HepG2 (cell line): ENCODE results near the gene TRIM59. TPM values are rescaled to one million over a fixed set of nuclear protein-coding genes. Genes with fewer than 3 reads are reported as not detected.

Source experiments
- ATAC-seq: fragments of 200-7000 bp; cut with Tn5 transposase; 3 replicates; pipeline ENCODE4 v1.9.1; 2020; ENCODE audit warnings: mild to moderate bottlenecking, moderate library complexity
- BruUV-seq: library from RNA; stranded (reverse); fragments of 400-500 nt; replicated peaks from 2 replicates; lab custom pipeline; 2021; lab: Mats Ljungman, UMichigan
- CTCF ChIA-PET: fragments of 300-600 bp; formaldehyde crosslinking; extraction: SDS; loops from one replicate; lab custom pipeline; 2021; ENCODE audit warnings: low total read pairs, inconsistent platforms, low intra/inter-chr PET ratio; lab: Yijun Ruan, JAX
- POLR2A ChIA-PET: fragments of 350-600 bp; sonication (Branson Sonifier 250); formaldehyde crosslinking; loops from one replicate; lab custom pipeline; 2020; ENCODE audit warnings: antibody characterized with exemption, inconsistent platforms; lab: Yijun Ruan, JAX
- DNase-seq: peaks from one replicate; pipeline ENCODE4 v3.0.0-alpha.2; 2015; ENCODE audit warnings: low spot score
- FAIRE-seq: peaks from 3 replicates; lab custom pipeline; 2011; peaks lifted over from hg19 to GRCh38; lab: Jason Lieb, UNC
- H2AFZ ChIP-seq: one replicate; pipeline ENCODE4 v1.6.1; 2011; ENCODE audit warnings: low read length, inconsistent platforms
- H3K27ac ChIP-seq: fragments of 300-600 bp; 3 replicates; pipeline ENCODE4 v1.8.0; 2011; ENCODE audit warnings: mixed run types, mild to moderate bottlenecking, mixed read lengths, low read length, inconsistent platforms; ENCODE audit not compliant: insufficient read depth; ENCODE audit errors: extremely low read length
- H3K27me3 ChIP-seq, 2 experiments: fragments of 200-600 bp in 1 of 2; 2 replicates in 1 of 2; 3 replicates in 1 of 2; pipeline versions ENCODE4 v1.6.0 to v1.8.0; 2011; ENCODE audit warnings: low read length in 2 of 2, mild to moderate bottlenecking in 2 of 2, moderate library complexity in 2 of 2, inconsistent platforms in 1 of 2; ENCODE audit not compliant: insufficient read depth in 2 of 2, control insufficient read depth in 1 of 2
- H3K36me3 ChIP-seq, 2 experiments: fragments of 200-600 bp in 1 of 2; replicated peaks in 1 of 2; 2 replicates in 1 of 2; 3 replicates in 1 of 2; pipeline versions ENCODE4 v1.5.1 to v1.8.0; 2011; ENCODE audit warnings: low read length in 2 of 2, inconsistent platforms in 1 of 2; ENCODE audit not compliant: insufficient read depth in 2 of 2, control insufficient read depth in 1 of 2
- H3K4me1 ChIP-seq: 2 replicates; pipeline ENCODE4 v1.5.1; 2012; ENCODE audit warnings: low read length, inconsistent platforms; ENCODE audit not compliant: insufficient read depth
- H3K4me2 ChIP-seq: 2 replicates; pipeline ENCODE4 v1.6.0; 2011; ENCODE audit warnings: low read depth, low read length, inconsistent platforms
- H3K4me3 ChIP-seq, 3 experiments: fragments of 200-600 bp in 1 of 3; sonication (generic), shearing (Covaris generic) in 1 of 3; replicated peaks in 1 of 3; 2 replicates each; pipeline ENCODE4 v1.5.1; 2011 to 2016; ENCODE audit warnings: low read length in 3 of 3, inconsistent platforms in 2 of 3, low read depth in 2 of 3, mild to moderate bottlenecking in 2 of 3, control low read depth in 1 of 3, mixed read lengths in 1 of 3; ENCODE audit not compliant: insufficient read depth in 1 of 3
- H3K79me2 ChIP-seq: one replicate; pipeline ENCODE4 v1.6.1; 2011; ENCODE audit warnings: low read length, inconsistent platforms; ENCODE audit not compliant: insufficient read depth
- H3K9ac ChIP-seq: 2 replicates; pipeline ENCODE4 v1.6.0; 2011; ENCODE audit warnings: mild to moderate bottlenecking, low read depth, low read length, inconsistent platforms; ENCODE audit not compliant: insufficient read depth
- H3K9me3 ChIP-seq: 2 replicates; pipeline ENCODE4 v1.5.1; 2012; ENCODE audit warnings: mild to moderate bottlenecking, low read length
- H4K20me1 ChIP-seq: 2 replicates; pipeline ENCODE4 v1.6.0; 2011; ENCODE audit warnings: inconsistent platforms, mild to moderate bottlenecking, low read length, moderate library complexity; ENCODE audit not compliant: insufficient read depth
- ATF7 ChIP-seq, 2 experiments: fragments of 450-650 bp in 1 of 2; sonication (generic) in 1 of 2; formaldehyde crosslinking in 1 of 2; IDR thresholded peaks; 2 replicates each; pipeline versions ENCODE4 v1.4.0 to v1.6.1; 2016 to 2020; ENCODE audit warnings: antibody characterized with exemption in 1 of 2, mild to moderate bottlenecking in 1 of 2, missing genetic modification reagents in 1 of 2
- IRF2 ChIP-seq: IDR thresholded peaks from 2 replicates; pipeline ENCODE4 v1.6.1; 2018; ENCODE audit warnings: missing genetic modification reagents, missing compliant biosample characterization
- ISX ChIP-seq: sonication (generic); formaldehyde crosslinking; conservative IDR thresholded peaks from 2 replicates; pipeline ENCODE4 v1.5.0; 2020; ENCODE audit warnings: missing genetic modification reagents
- MIER2 ChIP-seq: IDR thresholded peaks from 2 replicates; pipeline ENCODE4 v1.6.1; 2016; ENCODE audit warnings: missing biosample characterization, missing genetic modification reagents
- PHB2 ChIP-seq: fragments of 450-650 bp; IDR thresholded peaks from 2 replicates; pipeline ENCODE4 v1.6.1; 2018; ENCODE audit not compliant: partially characterized antibody
- RBAK ChIP-seq: sonication (generic); formaldehyde crosslinking; IDR thresholded peaks from 2 replicates; pipeline ENCODE4 v1.5.1; 2020; ENCODE audit warnings: mild to moderate bottlenecking, missing genetic modification reagents
- RBFOX2 ChIP-seq: fragments of 200-400 bp; formaldehyde crosslinking; IDR thresholded peaks from 2 replicates; pipeline ENCODE4 v1.6.1; 2017; ENCODE audit warnings: low read depth, mild to moderate bottlenecking, low read length
- SMC3 ChIP-seq: IDR thresholded peaks from 2 replicates; pipeline ENCODE4 v1.6.1; 2011; ENCODE audit warnings: low read length, improper control_type of control experiment
- SRSF1 ChIP-seq: fragments of 200-400 bp; formaldehyde crosslinking; optimal IDR thresholded peaks from 2 replicates; pipeline ENCODE3; 2017; ENCODE audit warnings: mild to moderate bottlenecking, low read depth, low read length, moderate library complexity
- STAG1 ChIP-seq: sonication (generic); formaldehyde crosslinking; IDR thresholded peaks from 2 replicates; pipeline ENCODE4 v1.4.0; 2020; ENCODE audit warnings: missing genetic modification reagents
- ZNF274 ChIP-seq: sonication (generic); formaldehyde crosslinking; IDR thresholded peaks from 2 replicates; pipeline ENCODE4 v1.5.1; 2020; ENCODE audit warnings: mild to moderate bottlenecking, missing genetic modification reagents
- ZNF460 ChIP-seq: sonication (generic); formaldehyde crosslinking; IDR thresholded peaks from 2 replicates; pipeline ENCODE4 v1.5.1; 2020; ENCODE audit warnings: missing genetic modification reagents, mild to moderate bottlenecking, borderline replicate concordance
- ZNF607 ChIP-seq: sonication (generic); formaldehyde crosslinking; IDR thresholded peaks from 2 replicates; pipeline ENCODE4 v1.5.1; 2020; ENCODE audit warnings: missing genetic modification reagents, mild to moderate bottlenecking, borderline replicate concordance
- ZNF646 ChIP-seq: sonication (generic); formaldehyde crosslinking; IDR thresholded peaks from 2 replicates; pipeline ENCODE4 v1.9.0; 2021; ENCODE audit warnings: mild to moderate bottlenecking, missing genetic modification reagents
- WGBS: methylation state at CpG from one replicate; pipeline ENCODE4 v1.1.6; 2017; ENCODE audit warnings: low lambda C conversion rate; 5-methylcytosine and 5-hydroxymethylcytosine counted together
- in situ Hi-C: cut with HindIII; loops from 2 replicates; pipeline ENCODE4 v1.10.0; 2017; ENCODE audit warnings: low pct_unique_long_range_greater_than_20kb; ENCODE audit not compliant: extremely low pct_ligation_motif_present
- intact Hi-C: fragments of 100-400 bp; cut with micrococcal nuclease; formaldehyde crosslinking; loops from one replicate; pipeline ENCODE4 v1.10.0; 2022; ENCODE audit not compliant: unreplicated experiment
- polyA plus RNA-seq, 8 experiments: library from polyadenylated mRNA; depleted of rRNA in 3 of 8; stranded (reverse) in 7 of 8; unstranded in 1 of 8; fragments of >200 nt; fragmentation: Illumina TruSeq in 4 of 8; extraction: Trizol in 4 of 8; gene quantifications; 2 replicates each; pipeline versions ENCODE4 v1.2.1 to v1.2.3, GENCODE V29; 2011 to 2016; ENCODE audit warnings: low read depth in 4 of 8, missing spikeins in 1 of 8, mixed read lengths in 1 of 8; ENCODE audit not compliant: insufficient read depth in 1 of 8
- total RNA-seq, 5 experiments: library from RNA; depleted of rRNA; stranded (reverse); fragments of >200 nt; fragmentation: Illumina TruSeq; extraction: Trizol; gene quantifications; 2 replicates each; pipeline ENCODE4 v1.2.3, GENCODE V29; 2016; ENCODE audit warnings: low read depth in 1 of 5
- TF ChIP-seq, protein P1 (sequence below): conservative IDR thresholded peaks from 2 replicates; pipeline ENCODE4 v1.6.1; 2018; ENCODE audit warnings: missing genetic modification reagents
- TF ChIP-seq, protein P2 (sequence below): sonication (generic); formaldehyde crosslinking; IDR thresholded peaks from 2 replicates; pipeline ENCODE4 v1.4.0; 2020; ENCODE audit warnings: missing genetic modification reagents, borderline replicate concordance

Gene TRIM59
- total and polyA plus RNA-seq, 2 of the 13 experiments (the other 11 are each of a cell fraction or from before 2014, with no cell fraction given), result 1.3 to 3.2 TPM

- ChIA-PET POLR2A (no interaction called here), CTCF (interaction anchor here (0.7 kb wide), 1 partner anchor 323 kb away, joined by 3 read pairs; no protein-coding TSS in a partner anchor)
- no peaks in the 10 kb centered on the region for H3K9me3 ChIP-seq
- no TSS peak for BruUV-seq
- H3K4me1 ChIP-seq, result peaks cover 6% of the 10 kb centered on the region; the same call in 1 of the 2 replicates
- H3K9ac ChIP-seq, result no peak overlapping the region
- peak overlapping the region in 2 of 3 experiments; percentile 57 to 65; a peak in 3 of 6 replicates for H3K4me3 ChIP-seq
- no peaks in the 10 kb centered on the region for H3K36me3 ChIP-seq
- 0% methylated on average over 2 of the region's 2 CpGs for WGBS
- ATAC-seq, result no peak
- H3K4me2 ChIP-seq, result peak overlapping the region; percentile 98
- no peaks in the 10 kb centered on the region for H3K27me3 ChIP-seq
- no peaks in the 10 kb centered on the region for H3K79me2 ChIP-seq
- H4K20me1 ChIP-seq, result no peaks in the 10 kb centered on the region
- DNase-seq, result peak; percentile 15
- in situ Hi-C loops, result loop anchor here (5.0 kb wide), 1 partner anchor 324 kb away; no protein-coding TSS in a partner anchor
- no peak overlapping the region for H2AFZ ChIP-seq
- H3K27ac ChIP-seq, result no peak overlapping the region
- intact Hi-C loops, result loop anchor here (5.0 to 10.0 kb wide), 2 partner anchors 324 to 452 kb away; no protein-coding TSS in a partner anchor
- no peak for FAIRE-seq
- TF ChIP-seq ZNF274 (CRISPR knock-in tag) (no peak), SMC3 (0 out of 2 replicates have a peak, but pooled peaks have one; percentile 7), ISX (CRISPR knock-in tag) (no peak), ZNF607 (CRISPR knock-in tag) (no peak), RBFOX2 (no peak), PHB2 (no peak), ZNF460 (CRISPR knock-in tag) (no peak), STAG1 (CRISPR knock-in tag) (peak; percentile 23; the same call in 1 of the 2 replicates), IRF2 (CRISPR knock-in tag) (no peak), SRSF1 (no peak), ZNF646 (CRISPR knock-in tag) (no peak), ATF7 (IDR thresholded peaks at IDR 0.05) (no peak), ATF7 (CRISPR knock-in tag; IDR thresholded peaks at IDR 0.05) (no peak), RBAK (CRISPR knock-in tag) (no peak), MIER2 (CRISPR knock-in tag) (no peak)
- TF ChIP-seq, protein P1, sequence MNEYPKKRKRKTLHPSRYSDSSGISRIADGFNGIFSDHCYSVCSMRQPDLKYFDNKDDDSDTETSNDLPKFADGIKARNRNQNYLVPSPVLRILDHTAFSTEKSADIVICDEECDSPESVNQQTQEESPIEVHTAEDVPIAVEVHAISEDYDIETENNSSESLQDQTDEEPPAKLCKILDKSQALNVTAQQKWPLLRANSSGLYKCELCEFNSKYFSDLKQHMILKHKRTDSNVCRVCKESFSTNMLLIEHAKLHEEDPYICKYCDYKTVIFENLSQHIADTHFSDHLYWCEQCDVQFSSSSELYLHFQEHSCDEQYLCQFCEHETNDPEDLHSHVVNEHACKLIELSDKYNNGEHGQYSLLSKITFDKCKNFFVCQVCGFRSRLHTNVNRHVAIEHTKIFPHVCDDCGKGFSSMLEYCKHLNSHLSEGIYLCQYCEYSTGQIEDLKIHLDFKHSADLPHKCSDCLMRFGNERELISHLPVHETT (CRISPR knock-in tag), result no peak
- TF ChIP-seq, protein P2, sequence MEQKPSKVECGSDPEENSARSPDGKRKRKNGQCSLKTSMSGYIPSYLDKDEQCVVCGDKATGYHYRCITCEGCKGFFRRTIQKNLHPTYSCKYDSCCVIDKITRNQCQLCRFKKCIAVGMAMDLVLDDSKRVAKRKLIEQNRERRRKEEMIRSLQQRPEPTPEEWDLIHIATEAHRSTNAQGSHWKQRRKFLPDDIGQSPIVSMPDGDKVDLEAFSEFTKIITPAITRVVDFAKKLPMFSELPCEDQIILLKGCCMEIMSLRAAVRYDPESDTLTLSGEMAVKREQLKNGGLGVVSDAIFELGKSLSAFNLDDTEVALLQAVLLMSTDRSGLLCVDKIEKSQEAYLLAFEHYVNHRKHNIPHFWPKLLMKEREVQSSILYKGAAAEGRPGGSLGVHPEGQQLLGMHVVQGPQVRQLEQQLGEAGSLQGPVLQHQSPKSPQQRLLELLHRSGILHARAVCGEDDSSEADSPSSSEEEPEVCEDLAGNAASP (CRISPR knock-in tag), result no peak
Observed at GRCh38 chr3:160486459-160486869, 36.9 kb upstream of the TRIM59 start.
